ENCODE data around the gene TTC22. TPM values are rescaled to one million over a fixed set of nuclear protein-coding genes. Genes with fewer than 3 reads are reported as not detected.

The TTC22 gene
- total RNA-seq, 1 donor: under 0.01 TPM

GRCh38 chr1:54754486-54755285 lies 46.4 kb downstream of the TTC22 start:
- TF ChIP-seq, protein P1, sequence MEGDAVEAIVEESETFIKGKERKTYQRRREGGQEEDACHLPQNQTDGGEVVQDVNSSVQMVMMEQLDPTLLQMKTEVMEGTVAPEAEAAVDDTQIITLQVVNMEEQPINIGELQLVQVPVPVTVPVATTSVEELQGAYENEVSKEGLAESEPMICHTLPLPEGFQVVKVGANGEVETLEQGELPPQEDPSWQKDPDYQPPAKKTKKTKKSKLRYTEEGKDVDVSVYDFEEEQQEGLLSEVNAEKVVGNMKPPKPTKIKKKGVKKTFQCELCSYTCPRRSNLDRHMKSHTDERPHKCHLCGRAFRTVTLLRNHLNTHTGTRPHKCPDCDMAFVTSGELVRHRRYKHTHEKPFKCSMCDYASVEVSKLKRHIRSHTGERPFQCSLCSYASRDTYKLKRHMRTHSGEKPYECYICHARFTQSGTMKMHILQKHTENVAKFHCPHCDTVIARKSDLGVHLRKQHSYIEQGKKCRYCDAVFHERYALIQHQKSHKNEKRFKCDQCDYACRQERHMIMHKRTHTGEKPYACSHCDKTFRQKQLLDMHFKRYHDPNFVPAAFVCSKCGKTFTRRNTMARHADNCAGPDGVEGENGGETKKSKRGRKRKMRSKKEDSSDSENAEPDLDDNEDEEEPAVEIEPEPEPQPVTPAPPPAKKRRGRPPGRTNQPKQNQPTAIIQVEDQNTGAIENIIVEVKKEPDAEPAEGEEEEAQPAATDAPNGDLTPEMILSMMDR (IDR thresholded peaks at IDR 0.05; ENCODE audit: insufficient read depth, low read length): no peak
- H3K4me3 ChIP-seq (ENCODE audit: low read depth, low read length): no peak overlapping the region
- no peak for DNase-seq (ENCODE audit: low read depth)

DNA sequence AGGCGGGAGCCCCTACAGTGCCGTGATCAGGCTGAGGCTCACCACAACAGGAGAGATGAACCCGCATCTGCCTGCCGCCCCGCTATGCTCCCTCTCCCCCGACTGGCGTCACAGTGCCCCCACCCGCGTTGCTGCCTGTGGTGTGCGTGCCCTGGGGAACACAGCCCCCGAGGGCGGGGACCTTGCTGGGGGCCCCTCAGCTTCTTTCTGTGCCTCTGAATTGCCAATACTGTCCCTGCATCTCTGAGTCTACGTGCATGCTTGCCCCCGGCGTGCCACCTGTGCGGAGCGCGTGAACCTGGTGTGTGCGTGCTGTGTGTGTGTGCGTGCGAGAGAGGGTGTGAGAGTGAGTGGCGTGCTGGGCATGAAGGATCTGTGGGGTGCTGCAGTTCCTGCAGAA lies 47.1 kb downstream of the TTC22 start:
- H3K4me3 ChIP-seq (ENCODE audit: low read depth, low read length): no peak overlapping the region
- no peak for DNase-seq (ENCODE audit: low read depth)
- TF ChIP-seq, protein P1 (IDR thresholded peaks at IDR 0.05; ENCODE audit: insufficient read depth, low read length): no peak

DNA sequence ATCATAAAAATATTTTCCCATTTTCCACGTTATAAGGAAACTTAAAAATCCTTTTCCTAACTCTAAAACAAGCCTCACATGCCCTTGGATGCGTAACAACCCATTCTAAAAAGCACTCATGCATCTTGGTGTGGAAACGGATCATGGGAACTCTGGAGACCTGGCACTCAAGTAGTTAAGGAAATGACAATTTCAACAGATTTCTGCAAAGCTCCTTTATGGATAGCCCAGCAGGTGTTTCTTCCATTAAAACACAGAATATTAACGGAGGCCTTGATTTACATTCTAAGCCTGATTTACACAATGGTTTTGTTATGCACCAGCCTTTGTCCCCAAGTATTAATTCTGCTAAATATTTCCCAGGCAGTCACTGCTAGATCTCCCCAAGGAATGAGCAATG lies 49.7 kb downstream of the TTC22 start:
- DNase-seq (ENCODE audit: low read depth): no peak

DNA sequence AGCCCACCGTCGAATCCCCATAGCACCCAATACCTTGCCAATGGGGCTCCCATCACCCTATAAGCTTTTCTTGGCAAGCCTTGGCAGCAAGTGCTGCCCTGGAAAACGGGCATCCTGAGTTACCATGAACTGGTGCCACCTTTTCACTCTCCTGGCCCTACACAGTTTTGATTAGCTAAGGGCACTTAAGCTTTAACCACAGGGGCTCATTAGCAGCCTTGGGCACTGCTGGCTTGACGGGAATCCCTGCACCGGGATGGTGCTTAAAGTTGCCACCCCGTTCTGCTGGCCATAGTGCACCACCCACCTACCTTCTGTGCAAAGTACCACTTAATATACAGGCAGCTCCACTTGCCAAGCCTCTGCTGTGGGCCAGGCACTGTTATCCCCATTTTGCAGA lies 50.5 kb downstream of the TTC22 start:
- DNase-seq (ENCODE audit: low read depth): no peak
- TF ChIP-seq, protein P1 (IDR thresholded peaks at IDR 0.05; ENCODE audit: insufficient read depth, low read length): no peak
- no peak overlapping the region for H3K4me3 ChIP-seq (ENCODE audit: low read depth, low read length)

More for the DNA sequence above, 49.7 kb downstream of the TTC22 start:
- no peak overlapping the region for H3K4me3 ChIP-seq (ENCODE audit: low read depth, low read length)
- TF ChIP-seq, protein P1 (IDR thresholded peaks at IDR 0.05; ENCODE audit: insufficient read depth, low read length): no peak

- TF ChIP-seq, protein P1 (IDR thresholded peaks at IDR 0.05; ENCODE audit: insufficient read depth, low read length): no peak
- DNase-seq (ENCODE audit: low read depth): no peak
- no peak overlapping the region for H3K4me3 ChIP-seq (ENCODE audit: low read depth, low read length)
Observed at GRCh38 chr1:54748094-54748835, 52.9 kb downstream of the TTC22 start.

DNA sequence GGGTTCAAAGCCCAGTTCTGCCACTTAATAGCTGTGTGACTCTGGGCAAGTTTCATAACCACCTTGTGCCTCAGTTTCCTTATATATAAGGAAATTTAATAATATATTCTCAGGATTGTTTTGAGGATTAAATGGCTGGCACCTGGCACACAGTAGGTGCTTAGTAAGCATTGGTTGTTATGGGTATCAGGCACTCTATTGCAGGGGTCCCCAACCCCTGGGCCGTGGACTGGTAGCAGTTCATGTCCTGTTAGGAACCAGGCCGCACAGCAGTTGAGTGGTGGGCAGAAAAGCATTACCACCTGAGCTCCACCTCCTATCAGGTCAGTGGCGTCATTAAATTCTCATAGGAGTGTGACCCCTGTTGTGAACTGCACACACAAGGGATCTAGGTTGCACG lies 55.3 kb downstream of the TTC22 start:
- TF ChIP-seq, protein P1 (IDR thresholded peaks at IDR 0.05; ENCODE audit: insufficient read depth, low read length): no peak
- no peak overlapping the region for H3K4me3 ChIP-seq (ENCODE audit: low read depth, low read length)
- DNase-seq (ENCODE audit: low read depth): no peak
